Fibroblast of lung (primary cell): Measurements from ENCODE around the gene MICAL3. TPM values are rescaled to one million over a fixed set of nuclear protein-coding genes. Genes with fewer than 3 reads are reported as not detected.

ENCODE experiments used
- DNase-seq, 2 donors: peaks; one replicate each; pipeline versions ENCODE4 v3.0.0 to v3.0.0-alpha.2; 2010; ENCODE audit warnings: low read depth in 2 of 2
- H2AFZ ChIP-seq: 2 replicates; pipeline ENCODE4 v1.5.1; 2012; ENCODE audit warnings: low read length, control low read depth, inconsistent platforms
- H3K27ac ChIP-seq: 2 replicates; pipeline ENCODE4 v1.5.1; 2011; ENCODE audit warnings: low read length, control low read depth; ENCODE audit not compliant: insufficient read depth
- H3K27me3 ChIP-seq: 2 replicates; pipeline ENCODE4 v1.5.1; 2011; ENCODE audit warnings: mild to moderate bottlenecking, low read length; ENCODE audit not compliant: control insufficient read depth, insufficient read depth
- H3K36me3 ChIP-seq: 2 replicates; pipeline ENCODE4 v1.5.1; 2011; ENCODE audit warnings: low read length; ENCODE audit not compliant: control insufficient read depth, insufficient read depth
- H3K4me1 ChIP-seq: 2 replicates; pipeline ENCODE4 v1.5.1; 2011; ENCODE audit warnings: low read length; ENCODE audit not compliant: control insufficient read depth, insufficient read depth; ENCODE audit errors: extremely low read depth
- H3K4me2 ChIP-seq: 2 replicates; pipeline ENCODE4 v1.5.1; 2011; ENCODE audit warnings: low read length, control low read depth; ENCODE audit not compliant: insufficient read depth; ENCODE audit errors: extremely low read depth
- H3K4me3 ChIP-seq, 4 experiments: fragments of 200-600 bp in 1 of 4; sonication (generic) in 1 of 4; replicated peaks in 1 of 4; 2 replicates each; pipeline ENCODE4 v1.5.1; 2011 to 2016; ENCODE audit warnings: low read length in 4 of 4, low read depth in 3 of 4, mild to moderate bottlenecking in 3 of 4, control low read depth in 2 of 4, inconsistent platforms in 1 of 4, mixed read lengths in 1 of 4; ENCODE audit not compliant: insufficient read depth in 1 of 4; ENCODE audit errors: control extremely low read depth in 1 of 4
- H3K79me2 ChIP-seq: 2 replicates; pipeline ENCODE4 v1.5.1; 2012; ENCODE audit warnings: mild to moderate bottlenecking, low read length, inconsistent platforms; ENCODE audit not compliant: control insufficient read depth, insufficient read depth
- H3K9ac ChIP-seq: 2 replicates; pipeline ENCODE4 v1.5.1; 2011; ENCODE audit warnings: mild to moderate bottlenecking, low read length, control low read depth; ENCODE audit not compliant: insufficient read depth
- H3K9me3 ChIP-seq: 2 replicates; pipeline ENCODE4 v1.5.1; 2012; ENCODE audit warnings: low read depth, low read length; ENCODE audit not compliant: control insufficient read depth, insufficient read depth
- H4K20me1 ChIP-seq: 2 replicates; pipeline ENCODE4 v1.5.1; 2011; ENCODE audit warnings: low read length; ENCODE audit not compliant: control insufficient read depth, insufficient read depth; ENCODE audit errors: extremely low read depth
- EZH2 ChIP-seq: IDR thresholded peaks from 2 replicates; pipeline ENCODE4 v1.5.1; 2012; ENCODE audit warnings: low read length, control low read depth, mild to moderate bottlenecking; ENCODE audit errors: missing control alignments
- polyA plus RNA-seq, 2 donors: library from polyadenylated mRNA; depleted of rRNA in 1 of 2; stranded (reverse) in 1 of 2; unstranded in 1 of 2; fragments of >200 nt; gene quantifications; 2 replicates each; pipeline ENCODE4 v1.2.1, GENCODE V29; 2011 to 2012; ENCODE audit warnings: missing spikeins in 1 of 2
- total RNA-seq: library from RNA; depleted of rRNA; stranded (reverse); fragments of >200 nt; gene quantifications from 2 replicates; pipeline ENCODE4 v1.2.1, GENCODE V29; 2014
- TF ChIP-seq, protein P1 (sequence below), 2 donors: IDR thresholded peaks in 1 of 2; conservative IDR thresholded peaks in 1 of 2; 1 replicate in 1 of 2; 2 replicates in 1 of 2; pipeline ENCODE4 v1.5.1; 2011 to 2012; ENCODE audit warnings: low read length in 2 of 2, control low read depth in 1 of 2, inconsistent platforms in 1 of 2, low read depth in 1 of 2, mild to moderate bottlenecking in 1 of 2

MICAL3 gene
- total and polyA plus RNA-seq, 2 donors (not counting 1 experiment from before 2014, with no cell fraction given) = 10.8 to 22.6 TPM

DNA sequence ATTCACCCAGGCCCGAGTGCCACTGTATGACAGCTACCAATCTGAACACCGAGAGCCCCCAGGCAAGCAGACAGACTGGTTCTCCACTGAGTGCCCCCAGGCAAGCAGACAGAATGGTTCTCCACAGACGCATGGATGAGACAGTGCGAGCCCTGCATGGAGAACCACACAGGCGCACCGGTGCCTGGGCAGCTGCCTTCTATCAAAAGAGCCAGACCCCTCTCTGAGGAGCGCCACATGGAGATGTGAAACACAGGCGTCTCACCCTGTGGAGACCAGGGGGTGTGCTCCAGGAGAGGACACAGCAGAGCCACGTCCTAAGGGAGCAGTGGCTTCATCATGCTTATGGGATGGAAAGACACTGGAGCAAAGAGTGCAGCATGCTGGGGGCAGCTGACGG is 155.6 kb downstream of the MICAL3 start:
- H3K9ac ChIP-seq = no peak overlapping the region
- no peaks in the 10 kb centered on the region for H4K20me1 ChIP-seq
- no peaks in the 10 kb centered on the region for H3K9me3 ChIP-seq
- TF ChIP-seq EZH2 = no peak
- TF ChIP-seq, protein P1, sequence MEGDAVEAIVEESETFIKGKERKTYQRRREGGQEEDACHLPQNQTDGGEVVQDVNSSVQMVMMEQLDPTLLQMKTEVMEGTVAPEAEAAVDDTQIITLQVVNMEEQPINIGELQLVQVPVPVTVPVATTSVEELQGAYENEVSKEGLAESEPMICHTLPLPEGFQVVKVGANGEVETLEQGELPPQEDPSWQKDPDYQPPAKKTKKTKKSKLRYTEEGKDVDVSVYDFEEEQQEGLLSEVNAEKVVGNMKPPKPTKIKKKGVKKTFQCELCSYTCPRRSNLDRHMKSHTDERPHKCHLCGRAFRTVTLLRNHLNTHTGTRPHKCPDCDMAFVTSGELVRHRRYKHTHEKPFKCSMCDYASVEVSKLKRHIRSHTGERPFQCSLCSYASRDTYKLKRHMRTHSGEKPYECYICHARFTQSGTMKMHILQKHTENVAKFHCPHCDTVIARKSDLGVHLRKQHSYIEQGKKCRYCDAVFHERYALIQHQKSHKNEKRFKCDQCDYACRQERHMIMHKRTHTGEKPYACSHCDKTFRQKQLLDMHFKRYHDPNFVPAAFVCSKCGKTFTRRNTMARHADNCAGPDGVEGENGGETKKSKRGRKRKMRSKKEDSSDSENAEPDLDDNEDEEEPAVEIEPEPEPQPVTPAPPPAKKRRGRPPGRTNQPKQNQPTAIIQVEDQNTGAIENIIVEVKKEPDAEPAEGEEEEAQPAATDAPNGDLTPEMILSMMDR (conservative IDR thresholded peaks at IDR 0.05 in 1 of 2, IDR thresholded peaks at IDR 0.05 in 1 of 2; ENCODE audit: low read depth in 1 of 2, low read length in 2 of 2) = no peak
- no peak overlapping the region for H2AFZ ChIP-seq
- no peak overlapping the region for H3K27ac ChIP-seq
- no peaks in the 10 kb centered on the region for H3K79me2 ChIP-seq
- no peaks in the 10 kb centered on the region for H3K4me1 ChIP-seq
- H3K4me3 ChIP-seq = no peak overlapping the region
- no peak overlapping the region for H3K4me2 ChIP-seq
- no peak for DNase-seq
- peaks cover 11% of the 10 kb centered on the region for H3K36me3 ChIP-seq
- no peaks in the 10 kb centered on the region for H3K27me3 ChIP-seq

DNA sequence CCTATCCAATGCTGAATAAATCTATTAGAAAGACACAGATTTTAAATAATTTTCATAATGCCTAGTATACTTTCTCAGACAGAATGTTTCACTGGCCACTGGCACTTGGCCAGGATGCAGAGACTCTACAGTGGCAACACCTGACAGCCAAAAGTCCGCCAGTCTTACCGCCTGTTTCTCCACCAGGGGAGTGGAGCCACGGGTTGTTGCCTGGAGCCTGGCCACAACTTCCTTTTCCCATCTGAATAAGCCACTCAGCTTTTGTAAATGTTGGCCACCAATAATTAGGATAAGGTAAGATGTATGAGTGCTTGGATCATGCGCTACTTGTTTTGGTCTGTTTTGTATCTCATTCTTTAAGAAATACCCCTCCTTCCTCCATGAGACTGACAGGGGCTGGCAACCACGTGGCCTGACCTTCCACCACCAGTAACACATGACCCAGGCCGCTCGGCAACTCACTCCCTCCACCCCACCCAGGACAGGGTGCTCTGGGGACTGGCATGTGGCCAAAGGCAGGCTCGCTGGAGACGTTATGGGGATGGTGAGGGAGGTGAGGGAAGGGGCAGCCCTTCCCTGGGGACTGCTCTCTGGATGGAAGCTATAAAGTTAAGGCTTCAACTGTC is 157.1 kb downstream of the MICAL3 start:
- H3K79me2 ChIP-seq = no peaks in the 10 kb centered on the region
- H3K36me3 ChIP-seq = peaks cover 11% of the 10 kb centered on the region

DNA sequence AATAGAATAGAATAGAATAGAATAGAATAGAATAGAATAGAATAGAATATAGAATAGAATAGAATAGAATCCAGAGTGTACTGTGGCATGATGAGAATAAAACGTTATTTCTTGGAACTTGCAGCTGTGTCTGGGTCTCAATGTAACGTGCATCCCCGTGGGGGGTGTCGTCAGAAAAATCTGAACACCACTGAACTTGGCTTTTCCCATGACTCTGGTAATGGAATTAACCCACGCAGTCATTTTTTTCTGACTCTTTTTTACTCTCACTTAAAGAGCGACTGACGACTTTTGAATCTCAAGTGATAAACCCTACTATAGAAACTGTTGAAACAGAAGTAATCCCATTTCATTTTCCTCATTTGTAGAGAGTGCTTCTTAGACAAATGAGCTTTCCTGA is 157.7 kb downstream of the MICAL3 start:
- H3K36me3 ChIP-seq = peaks cover 11% of the 10 kb centered on the region
- DNase-seq = no peak

More for the DNA sequence above, 157.1 kb downstream of the MICAL3 start:
- DNase-seq = no peak
- Histone ChIP-seq H3K27me3 (no peaks in the 10 kb centered on the region), H3K4me1 (no peaks in the 10 kb centered on the region), H2AFZ (no peak overlapping the region), H3K9me3 (no peaks in the 10 kb centered on the region), H3K4me3 (no peak overlapping the region), H4K20me1 (no peaks in the 10 kb centered on the region), H3K4me2 (no peak overlapping the region), H3K27ac (no peak overlapping the region), H3K9ac (no peak overlapping the region)
- TF ChIP-seq, protein P1 (conservative IDR thresholded peaks at IDR 0.05 in 1 of 2, IDR thresholded peaks at IDR 0.05 in 1 of 2; ENCODE audit: low read depth in 1 of 2, low read length in 2 of 2) = no peak
- no peak for TF ChIP-seq EZH2

More for the DNA sequence above, 157.7 kb downstream of the MICAL3 start:
- TF ChIP-seq, protein P1 (conservative IDR thresholded peaks at IDR 0.05 in 1 of 2, IDR thresholded peaks at IDR 0.05 in 1 of 2; ENCODE audit: low read depth in 1 of 2, low read length in 2 of 2) = no peak
- no peak for TF ChIP-seq EZH2
- Histone ChIP-seq H3K4me3 (no peak overlapping the region), H2AFZ (no peak overlapping the region), H3K27me3 (no peaks in the 10 kb centered on the region), H3K4me1 (no peaks in the 10 kb centered on the region), H3K9me3 (no peaks in the 10 kb centered on the region), H3K79me2 (no peaks in the 10 kb centered on the region), H4K20me1 (no peaks in the 10 kb centered on the region), H3K4me2 (no peak overlapping the region), H3K27ac (no peak overlapping the region), H3K9ac (no peak overlapping the region)
